ENCODE measurements around the gene RGS12.

Gene RGS12

GRCh38 chr4:3253808-3254207, 39.0 kb upstream of the RGS12 start:
- no peak for DNase-seq (ENCODE audit: low read depth)

- no peak for DNase-seq (ENCODE audit: low read depth)
Observed at GRCh38 chr4:3254302-3255131, 38.3 kb upstream of the RGS12 start.

GRCh38 chr4:3255611-3256186, 37.1 kb upstream of the RGS12 start:
- no peak for DNase-seq (ENCODE audit: low read depth)

- no peak for DNase-seq (ENCODE audit: low read depth)
Observed at GRCh38 chr4:3256230-3257102, 36.4 kb upstream of the RGS12 start.

- no peak for DNase-seq (ENCODE audit: low read depth)
Observed at GRCh38 chr4:3257103-3257555, 35.7 kb upstream of the RGS12 start.

- DNase-seq (ENCODE audit: low read depth) = no peak
Observed at GRCh38 chr4:3257556-3258482, 35.0 kb upstream of the RGS12 start.

- no peak for DNase-seq (ENCODE audit: low read depth)
Observed at GRCh38 chr4:3261411-3262207, 31.2 kb upstream of the RGS12 start.

GRCh38 chr4:3262208-3263052, 30.4 kb upstream of the RGS12 start:
- DNase-seq (ENCODE audit: low read depth) = no peak

- no peak for DNase-seq (ENCODE audit: low read depth)
Observed at GRCh38 chr4:3263053-3263875, 29.6 kb upstream of the RGS12 start.

- DNase-seq (ENCODE audit: low read depth) = no peak
Observed at GRCh38 chr4:3263876-3264193, 29.0 kb upstream of the RGS12 start.

GRCh38 chr4:3266076-3266475, 26.7 kb upstream of the RGS12 start:
- DNase-seq (ENCODE audit: low read depth) = no peak

GRCh38 chr4:3267576-3268394, 25.0 kb upstream of the RGS12 start:
- DNase-seq (ENCODE audit: low read depth) = no peak

GRCh38 chr4:3268395-3269104, 24.3 kb upstream of the RGS12 start:
- no peak for DNase-seq (ENCODE audit: low read depth)

- no peak for DNase-seq (ENCODE audit: low read depth)
Observed at GRCh38 chr4:3269105-3269927, 23.5 kb upstream of the RGS12 start.

GRCh38 chr4:3269991-3270611, 22.7 kb upstream of the RGS12 start:
- no peak for DNase-seq (ENCODE audit: low read depth)

- no peak for DNase-seq (ENCODE audit: low read depth)
Observed at GRCh38 chr4:3271131-3271530, 21.7 kb upstream of the RGS12 start.

Data from stimulated activated CD8-positive, alpha-beta memory T cell treated with anti-CD3 and anti-CD28 coated beads, Interleukin-12 subunit alpha, Interleukin-12 subunit beta, amount 100 ng/mL, for 1 hour (primary cell).